Panc1 (cell line): ENCODE measurements around the gene DGLUCY. TPM values are rescaled to one million over a fixed set of nuclear protein-coding genes. Genes with fewer than 3 reads are reported as not detected.
A peak's percentile ranks its signal among the peaks of the same experiment; 100 is the strongest.

Experiments
- ATAC-seq: fragments of 200-7000 bp; cut with Tn5 transposase; 2 replicates; pipeline ENCODE4 v1.9.1; 2020; ENCODE audit warnings: mild to moderate bottlenecking, moderate library complexity
- BruUV-seq: library from RNA; stranded (reverse); fragments of 400-500 nt; replicated peaks from 2 replicates; lab custom pipeline; 2021; lab: Mats Ljungman, UMichigan
- CTCF ChIA-PET: fragments of 300-600 bp; sonication (Branson Sonifier 250); formaldehyde crosslinking; loops from one replicate; lab custom pipeline; 2022; ENCODE audit warnings: antibody characterized with exemption; lab: Charles Lee
- POLR2A ChIA-PET: fragments of 300-600 bp; sonication (Branson Sonifier 250); formaldehyde crosslinking; loops from one replicate; lab custom pipeline; 2022; ENCODE audit warnings: antibody characterized with exemption; lab: Charles Lee
- DNase-seq: peaks from one replicate; pipeline ENCODE4 v3.0.0-alpha.2; 2010; ENCODE audit warnings: low read depth, low spot score
- H3K27ac ChIP-seq: 2 replicates; pipeline ENCODE4 v1.5.1; 2011; ENCODE audit warnings: mild to moderate bottlenecking, low read length, inconsistent platforms
- H3K27me3 ChIP-seq: fragments of 200-500 bp; sonication (Bioruptor generic); 2 replicates; pipeline ENCODE4 v1.6.0; 2014; ENCODE audit warnings: low read length, inconsistent platforms; ENCODE audit not compliant: control insufficient read depth, insufficient read depth
- H3K36me3 ChIP-seq: fragments of 200-500 bp; sonication (Bioruptor generic); 2 replicates; pipeline ENCODE4 v1.5.1; 2014; ENCODE audit warnings: inconsistent platforms, mild to moderate bottlenecking, low read length, moderate library complexity; ENCODE audit not compliant: control insufficient read depth, insufficient read depth
- H3K4me1 ChIP-seq: 2 replicates; pipeline ENCODE4 v1.5.1; 2011; ENCODE audit warnings: inconsistent platforms, mild to moderate bottlenecking, low read length, moderate library complexity; ENCODE audit not compliant: control insufficient read depth, insufficient read depth
- H3K4me3 ChIP-seq, 2 experiments: 2 replicates each; pipeline ENCODE4 v1.5.1; 2011 to 2012; ENCODE audit warnings: low read depth in 2 of 2, low read length in 2 of 2, mild to moderate bottlenecking in 2 of 2, inconsistent platforms in 1 of 2, moderate library complexity in 1 of 2
- H3K9me3 ChIP-seq: fragments of 200-500 bp; sonication (Bioruptor generic); 2 replicates; pipeline ENCODE4 v1.5.1; 2014; ENCODE audit warnings: low read depth, mild to moderate bottlenecking, inconsistent platforms, low read length, moderate library complexity; ENCODE audit not compliant: control insufficient read depth, insufficient read depth
- POLR2AphosphoS5 ChIP-seq: IDR thresholded peaks from 2 replicates; pipeline ENCODE4 v1.6.1; 2012; ENCODE audit warnings: mild to moderate bottlenecking, low read depth, low read length, moderate library complexity
- SIN3A ChIP-seq: IDR thresholded peaks from 2 replicates; pipeline ENCODE4 v1.6.1; 2012; ENCODE audit warnings: low read depth, mild to moderate bottlenecking, low read length, moderate library complexity, borderline replicate concordance; ENCODE audit not compliant: insufficient read depth
- TCF7L2 ChIP-seq: IDR thresholded peaks from 2 replicates; pipeline ENCODE4 v1.6.1; 2011; ENCODE audit warnings: mild to moderate bottlenecking, low read depth, low read length, inconsistent platforms
- in situ Hi-C: cut with HindIII; loops from 2 replicates; pipeline ENCODE4 v1.10.0; 2016; ENCODE audit warnings: low sequenced_read_pairs, low pct_unique_long_range_greater_than_20kb
- intact Hi-C: fragments of 100-400 bp; cut with micrococcal nuclease; formaldehyde crosslinking; loops from one replicate; pipeline ENCODE4 v1.10.0; 2022; ENCODE audit not compliant: unreplicated experiment
- total RNA-seq: library from RNA; stranded (reverse); gene quantifications from one replicate; pipeline ENCODE4 v1.2.1, GENCODE V29; 2021; ENCODE audit not compliant: unreplicated experiment
- TF ChIP-seq, protein P1 (sequence below), 2 experiments: IDR thresholded peaks; 2 replicates each; pipeline ENCODE4 v1.6.1; 2011 to 2012; ENCODE audit warnings: low read depth in 2 of 2, control low read depth in 1 of 2, low read length in 1 of 2, mild to moderate bottlenecking in 1 of 2, moderate library complexity in 1 of 2; ENCODE audit not compliant: insufficient read depth in 1 of 2
- TF ChIP-seq, protein P2 (sequence below): fragments of 450-650 bp; IDR thresholded peaks from 2 replicates; pipeline ENCODE4 v1.5.1; 2017; ENCODE audit warnings: mild to moderate bottlenecking

The DGLUCY gene
- total RNA-seq, 1 experiment from 2014 or later = 21.3 TPM

DNA sequence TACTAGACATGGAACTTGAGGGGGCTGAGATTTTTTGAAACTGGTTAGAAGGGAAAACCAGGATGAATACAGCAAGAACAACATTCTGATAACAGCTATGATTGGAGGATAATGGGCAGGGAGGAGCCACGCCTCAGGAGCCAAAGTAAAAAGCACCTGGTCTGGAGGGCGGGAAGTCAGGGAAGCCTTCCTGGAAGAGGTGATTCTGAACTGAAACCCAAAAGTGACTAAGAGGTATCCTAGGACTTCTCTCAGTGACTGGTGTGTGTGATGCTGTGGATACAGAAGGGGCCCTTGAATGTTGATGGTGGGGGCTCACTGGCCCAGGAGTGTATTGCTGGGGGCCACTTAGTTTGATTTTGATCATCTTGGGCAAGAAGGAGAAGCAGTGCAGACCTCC is 149.5 kb downstream of the DGLUCY start:
- Histone ChIP-seq H3K4me1 (no peaks in the 10 kb centered on the region), H3K27me3 (no peaks in the 10 kb centered on the region), H3K36me3 (no peaks in the 10 kb centered on the region), H3K4me3 (no peak overlapping the region), H3K27ac (no peak overlapping the region), H3K9me3 (no peaks in the 10 kb centered on the region)
- DNase-seq = no peak
- intact Hi-C loops = no loop called here
- in situ Hi-C loops = no loop called here
- POLR2A ChIA-PET = no interaction called here
- CTCF ChIA-PET = no interaction called here
- no peak for ATAC-seq
- TF ChIP-seq POLR2AphosphoS5 (no peak), TCF7L2 (no peak), SIN3A (no peak)
- TF ChIP-seq, protein P1, sequence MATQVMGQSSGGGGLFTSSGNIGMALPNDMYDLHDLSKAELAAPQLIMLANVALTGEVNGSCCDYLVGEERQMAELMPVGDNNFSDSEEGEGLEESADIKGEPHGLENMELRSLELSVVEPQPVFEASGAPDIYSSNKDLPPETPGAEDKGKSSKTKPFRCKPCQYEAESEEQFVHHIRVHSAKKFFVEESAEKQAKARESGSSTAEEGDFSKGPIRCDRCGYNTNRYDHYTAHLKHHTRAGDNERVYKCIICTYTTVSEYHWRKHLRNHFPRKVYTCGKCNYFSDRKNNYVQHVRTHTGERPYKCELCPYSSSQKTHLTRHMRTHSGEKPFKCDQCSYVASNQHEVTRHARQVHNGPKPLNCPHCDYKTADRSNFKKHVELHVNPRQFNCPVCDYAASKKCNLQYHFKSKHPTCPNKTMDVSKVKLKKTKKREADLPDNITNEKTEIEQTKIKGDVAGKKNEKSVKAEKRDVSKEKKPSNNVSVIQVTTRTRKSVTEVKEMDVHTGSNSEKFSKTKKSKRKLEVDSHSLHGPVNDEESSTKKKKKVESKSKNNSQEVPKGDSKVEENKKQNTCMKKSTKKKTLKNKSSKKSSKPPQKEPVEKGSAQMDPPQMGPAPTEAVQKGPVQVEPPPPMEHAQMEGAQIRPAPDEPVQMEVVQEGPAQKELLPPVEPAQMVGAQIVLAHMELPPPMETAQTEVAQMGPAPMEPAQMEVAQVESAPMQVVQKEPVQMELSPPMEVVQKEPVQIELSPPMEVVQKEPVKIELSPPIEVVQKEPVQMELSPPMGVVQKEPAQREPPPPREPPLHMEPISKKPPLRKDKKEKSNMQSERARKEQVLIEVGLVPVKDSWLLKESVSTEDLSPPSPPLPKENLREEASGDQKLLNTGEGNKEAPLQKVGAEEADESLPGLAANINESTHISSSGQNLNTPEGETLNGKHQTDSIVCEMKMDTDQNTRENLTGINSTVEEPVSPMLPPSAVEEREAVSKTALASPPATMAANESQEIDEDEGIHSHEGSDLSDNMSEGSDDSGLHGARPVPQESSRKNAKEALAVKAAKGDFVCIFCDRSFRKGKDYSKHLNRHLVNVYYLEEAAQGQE (IDR thresholded peaks at IDR 0.05; ENCODE audit: insufficient read depth in 1 of 2, low read depth in 2 of 2, low read length in 1 of 2) = no peak
- TF ChIP-seq, protein P2, sequence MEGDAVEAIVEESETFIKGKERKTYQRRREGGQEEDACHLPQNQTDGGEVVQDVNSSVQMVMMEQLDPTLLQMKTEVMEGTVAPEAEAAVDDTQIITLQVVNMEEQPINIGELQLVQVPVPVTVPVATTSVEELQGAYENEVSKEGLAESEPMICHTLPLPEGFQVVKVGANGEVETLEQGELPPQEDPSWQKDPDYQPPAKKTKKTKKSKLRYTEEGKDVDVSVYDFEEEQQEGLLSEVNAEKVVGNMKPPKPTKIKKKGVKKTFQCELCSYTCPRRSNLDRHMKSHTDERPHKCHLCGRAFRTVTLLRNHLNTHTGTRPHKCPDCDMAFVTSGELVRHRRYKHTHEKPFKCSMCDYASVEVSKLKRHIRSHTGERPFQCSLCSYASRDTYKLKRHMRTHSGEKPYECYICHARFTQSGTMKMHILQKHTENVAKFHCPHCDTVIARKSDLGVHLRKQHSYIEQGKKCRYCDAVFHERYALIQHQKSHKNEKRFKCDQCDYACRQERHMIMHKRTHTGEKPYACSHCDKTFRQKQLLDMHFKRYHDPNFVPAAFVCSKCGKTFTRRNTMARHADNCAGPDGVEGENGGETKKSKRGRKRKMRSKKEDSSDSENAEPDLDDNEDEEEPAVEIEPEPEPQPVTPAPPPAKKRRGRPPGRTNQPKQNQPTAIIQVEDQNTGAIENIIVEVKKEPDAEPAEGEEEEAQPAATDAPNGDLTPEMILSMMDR = no peak
- no TSS peak for BruUV-seq

DNA sequence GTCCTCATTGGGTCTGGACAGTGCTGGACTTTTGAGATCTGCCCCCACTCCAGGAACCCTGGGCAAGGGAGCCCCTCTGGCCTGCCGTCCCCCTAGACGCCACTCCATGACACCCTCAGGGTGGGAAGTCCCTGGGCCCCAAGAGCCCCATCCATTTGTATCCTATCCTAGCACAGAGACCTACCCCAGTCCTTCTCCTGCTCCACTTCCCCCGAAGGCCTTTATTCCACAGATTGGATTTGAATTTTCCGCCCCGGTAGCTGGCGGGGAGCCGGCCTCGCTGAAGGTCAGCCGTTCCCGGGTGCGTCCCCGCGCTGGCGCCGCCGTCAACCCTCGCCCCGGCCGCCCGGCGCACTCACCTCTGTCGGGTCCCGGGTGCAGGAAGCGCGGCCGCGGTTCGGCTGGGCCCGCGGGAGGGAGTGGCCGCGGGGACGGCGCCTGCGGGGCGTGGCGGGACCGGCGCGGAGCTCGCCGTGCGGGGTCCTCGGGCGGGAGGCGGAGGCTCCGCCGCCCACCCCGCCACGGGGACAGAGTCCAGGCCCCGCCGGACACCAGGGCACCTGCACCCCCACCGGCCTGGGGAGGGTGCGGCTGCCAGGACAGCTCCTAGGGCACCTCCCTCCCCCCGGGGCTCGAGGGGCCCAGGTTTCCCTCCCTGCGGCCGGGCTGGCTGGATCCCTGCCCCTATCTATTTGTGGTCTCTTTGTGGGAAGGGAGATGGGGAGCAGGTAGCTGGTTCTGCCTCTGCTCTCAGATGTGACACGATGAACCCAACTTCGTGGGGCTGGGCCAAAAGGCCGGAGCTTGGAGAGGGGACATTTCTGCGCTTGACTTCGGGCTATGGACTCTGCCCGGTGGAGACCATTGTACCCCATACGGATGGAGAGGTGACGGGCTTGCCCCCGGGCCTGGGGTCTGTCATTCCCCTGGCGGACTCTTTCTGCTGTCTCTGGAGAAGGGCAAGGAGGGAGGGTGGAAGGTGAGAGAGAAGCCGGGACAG is 150.6 kb downstream of the DGLUCY start:
- Histone ChIP-seq H3K9me3 (no peaks in the 10 kb centered on the region), H3K4me3 (peak overlapping the region; percentile 30 to 33; a peak in 3 of 4 replicates), H3K4me1 (no peaks in the 10 kb centered on the region), H3K27me3 (no peaks in the 10 kb centered on the region), H3K27ac (no peak overlapping the region), H3K36me3 (no peaks in the 10 kb centered on the region)
- in situ Hi-C loops = no loop called here
- TF ChIP-seq, protein P2 = no peak
- TF ChIP-seq POLR2AphosphoS5 (no peak), TCF7L2 (no peak), SIN3A (no peak)
- TF ChIP-seq, protein P1 (IDR thresholded peaks at IDR 0.05; ENCODE audit: insufficient read depth in 1 of 2, low read depth in 2 of 2, low read length in 1 of 2) = no peak
- ChIA-PET POLR2A (no interaction called here), CTCF (no interaction called here)
- no TSS peak for BruUV-seq
- DNase-seq (no peak), ATAC-seq (peak; percentile 68)
- intact Hi-C loops = no loop called here
